NOMO-1 treated with dmso at 0.1 percent for 144 hours (cell line): ENCODE measurements around the gene TMEM163.
"Not testable (repeated sequence)": the region's sequence is repeated elsewhere in the genome, so short reads cannot be mapped to it uniquely, and the experiment has no call there.

Source experiments
- DNase-seq: peaks from one replicate; lab custom pipeline; 2025; ENCODE audit not compliant: unreplicated experiment; lab: John Stamatoyannopoulos, UW

Gene TMEM163

GRCh38 chr2:134667081-134667480 is 51.7 kb downstream of the TMEM163 start:
- no peak for DNase-seq

DNA sequence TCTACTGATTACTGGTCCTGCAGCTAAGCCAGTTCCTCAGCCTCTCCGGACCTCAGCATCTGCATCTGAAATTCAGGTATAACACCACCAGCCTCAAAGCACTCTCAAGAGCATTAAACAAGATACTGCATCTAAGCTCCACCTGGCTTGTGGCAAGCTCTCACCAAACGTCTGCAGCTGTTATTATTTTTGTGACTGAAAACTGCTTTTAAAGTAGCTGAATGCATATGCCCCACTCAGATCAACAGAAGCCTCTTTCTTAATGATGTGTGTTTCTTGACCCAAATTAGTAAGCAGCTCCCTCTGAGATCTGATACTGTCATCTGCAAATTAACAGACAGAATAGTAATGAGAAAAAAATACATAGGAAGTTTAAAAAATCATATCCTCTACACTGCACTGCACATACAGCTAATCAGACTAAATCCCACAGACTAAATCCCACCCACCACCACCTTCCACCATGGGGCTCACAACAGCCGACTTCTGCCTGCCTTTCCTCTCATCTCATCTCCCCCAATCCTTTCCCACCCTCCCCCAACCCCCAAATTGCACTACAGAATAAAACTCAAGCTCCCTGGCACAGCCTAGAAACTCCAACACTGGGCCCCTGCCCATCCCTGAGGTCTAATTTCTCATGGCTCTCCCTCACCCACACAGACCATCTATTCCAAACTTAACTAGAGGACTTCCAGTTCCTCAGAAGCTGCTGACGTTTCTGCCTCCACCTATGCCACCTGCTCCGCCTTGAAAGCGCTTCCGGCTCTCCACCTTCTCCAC is 52.9 kb downstream of the TMEM163 start:
- DNase-seq: no peak

DNA sequence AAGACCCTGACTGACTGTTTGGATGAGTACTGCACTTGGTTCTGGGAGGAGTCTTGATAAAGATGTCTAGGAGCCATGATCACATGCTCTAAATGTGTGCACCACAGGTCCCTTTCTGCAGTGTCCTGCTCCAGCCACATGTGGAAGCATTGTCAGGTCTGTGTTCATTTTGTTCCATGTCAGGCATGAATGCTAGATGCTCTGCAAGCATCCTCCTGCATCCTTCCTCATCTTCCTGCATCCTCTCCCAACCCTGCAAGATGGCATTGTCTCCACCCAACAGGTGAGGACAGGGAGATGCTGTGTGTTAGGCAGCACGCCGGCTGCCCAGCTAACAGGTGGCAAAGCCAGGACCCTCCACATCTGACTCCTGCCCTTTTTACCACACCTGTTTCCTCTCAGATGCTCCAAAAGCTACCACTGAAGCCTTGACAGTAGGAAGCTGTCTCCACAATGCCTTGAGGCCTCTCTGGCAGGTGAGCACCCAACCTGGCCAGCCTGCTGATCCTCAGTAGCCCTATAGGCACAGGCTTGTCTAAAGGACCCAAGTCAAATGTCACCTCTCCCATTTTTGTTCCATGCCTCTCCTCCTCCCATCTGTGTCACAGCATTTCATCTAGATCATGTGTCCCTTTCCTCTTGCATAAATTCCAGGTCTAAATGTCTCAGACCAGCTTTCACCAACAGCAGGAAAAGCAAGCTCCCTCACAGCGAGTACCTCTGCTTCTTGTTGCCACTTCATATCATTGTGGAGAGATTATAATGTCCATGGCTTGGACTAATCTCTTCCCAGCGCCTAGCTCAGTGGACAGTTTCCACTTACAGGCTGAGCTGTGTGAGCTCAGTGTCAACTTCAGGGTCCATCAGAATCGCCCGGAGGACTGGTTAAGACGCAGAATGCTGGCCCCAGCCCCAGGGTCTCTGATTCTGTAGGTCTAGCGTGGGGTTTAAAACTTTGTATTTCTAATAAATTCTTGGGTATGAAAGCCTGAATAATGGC is 55.0 kb downstream of the TMEM163 start:
- no peak for DNase-seq

DNA sequence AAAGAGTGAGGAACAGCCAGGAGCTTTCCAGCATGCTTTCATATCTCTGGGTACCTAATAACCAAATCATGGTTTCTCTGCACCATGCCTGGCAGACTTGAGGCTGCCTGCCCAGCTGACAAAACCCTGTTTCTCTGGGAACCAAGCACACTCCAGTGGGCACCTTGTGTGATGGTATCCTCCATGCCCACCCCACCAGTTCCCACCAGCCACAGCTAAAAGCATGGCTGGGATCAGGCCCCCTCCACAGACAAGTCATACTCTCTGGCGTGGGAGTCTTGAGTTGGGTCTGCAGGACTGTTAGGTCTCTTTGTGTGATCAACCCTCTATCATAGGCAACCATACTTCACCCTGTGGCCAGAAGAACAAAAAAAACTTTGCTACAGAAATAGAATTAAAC is 56.0 kb downstream of the TMEM163 start:
- DNase-seq: no peak

DNA sequence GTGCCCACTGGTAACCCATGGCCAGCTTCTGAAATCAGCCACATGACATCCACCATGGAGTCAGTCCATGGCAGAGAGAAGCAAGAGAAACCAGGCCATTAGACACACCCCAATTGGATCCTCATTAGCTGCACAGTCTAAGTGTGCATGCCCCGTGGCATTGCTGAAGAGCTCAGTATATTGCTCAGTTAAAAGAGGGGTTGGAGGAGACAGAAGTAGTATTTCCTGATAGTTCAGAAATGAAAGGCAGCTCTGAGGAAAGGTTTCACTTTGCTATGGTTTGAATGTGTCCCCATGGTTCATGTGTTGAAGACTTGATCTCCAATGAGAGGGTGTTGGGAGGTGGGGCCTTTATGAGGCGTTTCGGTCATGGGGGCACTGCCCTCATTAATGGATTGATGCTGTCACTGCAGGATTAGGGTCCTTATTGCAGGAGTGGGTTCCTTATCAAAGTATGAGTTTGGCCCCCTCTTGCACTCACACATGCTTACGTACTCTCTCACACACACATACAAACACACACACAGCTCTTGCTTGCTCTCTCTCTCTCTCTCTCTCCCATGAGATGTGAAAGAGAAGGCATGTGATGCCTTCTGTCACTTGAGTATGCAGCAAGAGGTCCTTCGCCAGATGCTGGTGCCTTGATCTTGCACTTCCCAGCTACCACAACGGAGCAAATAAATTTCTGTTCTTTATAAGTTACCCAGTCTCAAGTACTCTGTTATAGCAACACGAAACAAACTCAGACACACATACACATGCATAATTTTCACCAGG is 58.0 kb downstream of the TMEM163 start:
- DNase-seq: no peak

GRCh38 chr2:134659724-134660123 is 59.1 kb downstream of the TMEM163 start:
- no peak for DNase-seq

DNA sequence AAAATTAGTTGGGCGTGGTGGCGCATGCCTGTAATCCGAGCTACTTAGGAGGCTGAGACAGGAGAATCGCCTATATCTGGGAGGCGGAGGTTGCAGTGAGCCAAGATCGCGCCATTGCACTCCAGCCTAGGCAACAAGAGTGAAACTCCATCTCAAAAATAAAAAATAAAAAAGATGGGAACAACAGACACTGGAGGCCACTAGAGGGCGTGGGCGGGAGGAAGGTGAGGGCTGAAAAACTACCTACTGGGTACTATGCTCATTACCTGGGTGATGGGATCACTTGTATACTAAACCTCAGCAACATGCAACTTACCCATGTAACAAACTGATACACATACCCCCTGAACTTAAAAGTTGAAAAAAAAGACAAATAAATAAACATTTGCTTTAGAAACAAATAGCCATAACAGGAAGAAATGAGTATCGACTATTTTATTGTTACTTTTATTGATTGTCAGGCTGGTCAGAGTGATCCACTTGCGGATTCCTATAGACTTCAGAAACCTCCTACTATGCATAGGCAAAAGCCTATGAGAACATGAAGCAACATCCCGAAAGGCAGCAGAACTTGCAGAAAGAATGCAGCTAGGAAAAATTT is 61.0 kb downstream of the TMEM163 start:
- no peak for DNase-seq

GRCh38 chr2:134656391-134656790 is 62.4 kb downstream of the TMEM163 start:
- DNase-seq: not testable (repeated sequence)

- no peak for DNase-seq
Measured at GRCh38 chr2:134648586-134648985, 70.2 kb downstream of the TMEM163 start.

DNA sequence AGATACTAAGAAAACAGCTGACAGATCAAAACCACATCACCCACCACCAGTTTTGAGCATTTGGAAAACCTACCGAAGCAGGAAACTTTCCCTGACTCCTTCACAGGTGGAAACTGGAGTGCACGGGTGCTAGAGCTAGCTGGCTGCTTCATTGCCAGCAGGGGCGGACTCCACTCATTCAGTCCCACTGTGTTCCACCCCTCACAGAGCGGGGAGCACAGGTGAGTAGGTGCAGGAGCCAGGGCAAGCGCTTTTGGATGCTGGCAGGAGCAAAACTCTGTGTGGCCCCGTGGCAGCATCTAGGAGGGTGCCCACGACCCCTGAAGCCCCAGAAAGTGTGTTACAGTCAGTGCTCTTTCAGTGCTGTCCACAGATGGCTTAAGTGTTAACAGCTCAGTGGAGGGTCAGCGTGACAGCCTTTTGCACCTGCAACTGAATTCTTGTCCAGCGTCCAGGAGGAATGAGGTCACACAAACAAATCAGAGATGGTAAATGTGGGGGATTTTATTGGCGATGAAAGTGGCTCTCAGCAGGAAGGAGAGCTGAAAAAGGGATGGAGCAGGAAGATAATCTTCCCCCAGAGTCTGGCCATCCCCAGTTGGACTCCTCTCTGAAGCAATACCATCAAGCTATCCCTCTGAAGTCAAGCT is 71.1 kb downstream of the TMEM163 start:
- no peak for DNase-seq

DNA sequence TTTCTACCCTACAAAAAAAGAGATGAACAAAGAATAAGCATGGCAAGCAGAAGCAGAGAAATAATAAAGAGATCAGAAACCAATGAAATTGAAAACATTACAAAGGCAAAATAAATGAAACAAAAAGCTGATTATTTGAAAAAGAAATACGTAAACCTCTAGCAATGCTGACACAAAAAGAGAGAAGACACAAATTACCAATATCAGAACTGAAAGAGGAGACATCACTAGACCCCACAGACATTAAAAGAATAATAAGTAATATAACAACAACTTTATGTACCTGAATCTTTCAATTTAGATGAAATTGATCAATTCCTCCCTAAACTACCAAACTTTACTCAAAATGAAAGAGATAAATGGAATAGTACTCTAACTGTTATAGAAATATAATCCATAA is 75.9 kb downstream of the TMEM163 start:
- DNase-seq: no peak

DNA sequence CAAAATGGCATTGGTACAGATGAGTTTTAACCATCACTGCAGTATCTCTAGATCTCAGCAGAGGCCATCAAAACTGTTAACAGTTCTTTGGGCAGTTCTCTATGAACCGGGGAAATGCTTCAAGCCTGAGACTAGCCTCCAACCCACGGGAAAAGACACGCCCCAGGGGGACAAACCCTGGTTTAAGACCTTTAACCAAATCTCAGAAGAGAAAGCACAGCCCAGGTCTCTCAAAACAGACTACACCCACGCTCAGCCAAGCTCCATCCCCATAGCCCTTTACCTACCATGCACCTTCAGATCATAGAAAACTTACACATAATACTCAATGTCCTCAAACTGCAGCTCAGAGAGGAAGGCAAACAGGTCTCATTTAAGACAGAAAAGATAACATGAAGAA is 78.3 kb downstream of the TMEM163 start:
- DNase-seq: no peak

DNA sequence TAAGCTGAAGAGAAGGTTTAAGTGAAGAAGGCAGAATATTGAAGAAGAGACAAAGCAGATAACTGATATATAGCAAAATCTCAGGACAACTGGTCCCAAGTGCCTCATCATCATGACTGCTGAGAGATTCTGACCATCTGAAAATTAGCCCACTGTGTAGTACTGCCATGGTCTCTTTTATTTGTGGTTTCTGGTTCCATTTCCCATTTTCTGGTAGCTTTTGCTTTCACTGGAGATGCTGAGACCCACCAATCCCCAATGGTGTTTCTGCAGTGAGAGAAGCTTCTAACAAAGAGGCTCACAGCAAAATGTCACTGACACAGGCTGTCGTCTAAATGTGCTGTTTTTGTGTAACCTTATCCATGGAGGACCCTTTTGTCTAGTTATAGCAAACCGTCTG is 79.5 kb downstream of the TMEM163 start:
- DNase-seq: no peak

GRCh38 chr2:134636714-134637113 is 82.1 kb downstream of the TMEM163 start:
- no peak for DNase-seq

GRCh38 chr2:134634054-134634753 is 84.6 kb downstream of the TMEM163 start:
- no peak for DNase-seq

DNA sequence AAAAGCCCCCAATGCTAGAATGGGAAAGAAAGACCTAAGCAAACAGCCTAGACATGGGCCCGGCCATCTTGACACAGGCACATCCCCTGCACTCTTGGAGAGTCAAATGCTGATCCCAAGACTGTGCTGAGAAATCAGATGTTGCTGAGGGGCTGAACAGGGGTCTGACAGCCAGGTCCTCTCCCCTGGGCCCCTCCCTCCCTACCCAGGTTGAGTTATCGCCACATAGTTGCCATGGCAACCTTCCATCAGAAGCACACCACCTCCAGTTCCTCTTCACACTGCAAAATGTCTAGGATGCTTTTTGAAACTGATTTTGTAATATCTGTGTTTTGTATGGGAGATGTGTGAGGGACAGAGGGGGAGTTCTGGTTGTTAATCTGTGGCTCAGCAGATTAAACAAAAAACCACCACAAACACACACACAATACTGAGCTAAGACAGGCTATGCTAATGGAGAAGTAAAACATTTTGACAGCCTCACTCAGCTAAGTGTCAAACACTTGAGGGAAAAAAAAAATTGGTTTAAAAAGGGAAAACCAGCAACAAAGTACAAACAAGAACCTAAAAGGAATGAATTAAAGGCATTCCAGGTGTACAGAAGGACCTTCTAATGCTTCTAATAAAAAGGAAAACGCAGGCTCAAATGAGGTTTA is 88.2 kb downstream of the TMEM163 start:
- DNase-seq: no peak

GRCh38 chr2:134628453-134628852 is 90.3 kb downstream of the TMEM163 start:
- DNase-seq: no peak

GRCh38 chr2:134626781-134627180 is 92.0 kb downstream of the TMEM163 start:
- no peak for DNase-seq

- DNase-seq: no peak
Measured at GRCh38 chr2:134625311-134625710, 93.5 kb downstream of the TMEM163 start.
